Endodermal cell (in vitro differentiated cells): ENCODE data around the gene APCDD1L. TPM values are rescaled to one million over a fixed set of nuclear protein-coding genes. Genes with fewer than 3 reads are reported as not detected.

Experiments
- DNase-seq: peaks from one replicate; pipeline ENCODE4 v3.0.0-alpha.2; 2017
- H3K27ac ChIP-seq: 2 replicates; pipeline ENCODE4 v1.5.1; 2013; ENCODE audit warnings: mild to moderate bottlenecking, low read depth, low read length, moderate library complexity
- H3K27me3 ChIP-seq: 2 replicates; pipeline ENCODE4 v1.6.1; 2013; ENCODE audit warnings: mild to moderate bottlenecking, low read length, moderate library complexity; ENCODE audit not compliant: insufficient read depth, control insufficient read depth, poor library complexity, severe bottlenecking
- H3K36me3 ChIP-seq: 2 replicates; pipeline ENCODE4 v1.7.0; 2013; ENCODE audit warnings: mild to moderate bottlenecking, low read length, moderate library complexity; ENCODE audit not compliant: control insufficient read depth, insufficient read depth
- H3K4me1 ChIP-seq: one replicate; pipeline ENCODE4 v1.7.0; 2013; ENCODE audit warnings: low read length; ENCODE audit not compliant: control insufficient read depth, insufficient read depth
- H3K4me3 ChIP-seq: 2 replicates; pipeline ENCODE4 v1.5.1; 2013; ENCODE audit warnings: mild to moderate bottlenecking, low read length, moderate library complexity
- H3K9ac ChIP-seq: 2 replicates; pipeline ENCODE4 v1.6.1; 2013; ENCODE audit warnings: mild to moderate bottlenecking, low read length, moderate library complexity; ENCODE audit not compliant: poor library complexity, severe bottlenecking; ENCODE audit errors: extremely low read depth
- H3K9me3 ChIP-seq: 2 replicates; pipeline ENCODE4 v1.6.1; 2013; ENCODE audit warnings: mild to moderate bottlenecking, low read length, moderate library complexity; ENCODE audit not compliant: control insufficient read depth
- H3K27ac Mint-ChIP-seq: 2 replicates; pipeline ENCODE4 v1.8.0; 2020; ENCODE audit warnings: mixed read lengths
- H3K27me3 Mint-ChIP-seq: 2 replicates; pipeline ENCODE4 v1.8.0; 2021; ENCODE audit warnings: mild to moderate bottlenecking, mixed read lengths; ENCODE audit not compliant: insufficient read depth
- H3K36me3 Mint-ChIP-seq: 2 replicates; pipeline ENCODE4 v1.8.0; 2020; ENCODE audit warnings: low read depth, mixed read lengths
- H3K4me1 Mint-ChIP-seq: 2 replicates; pipeline ENCODE4 v1.8.0; 2020; ENCODE audit warnings: mixed read lengths
- H3K4me3 Mint-ChIP-seq: 2 replicates; pipeline ENCODE4 v1.8.0; 2020; ENCODE audit warnings: mild to moderate bottlenecking, moderate library complexity, mixed read lengths
- H3K9me3 Mint-ChIP-seq: 2 replicates; pipeline ENCODE4 v1.8.0; 2020; ENCODE audit warnings: mild to moderate bottlenecking, mixed read lengths
- WGBS, 2 experiments: methylation state at CpG; one replicate each; pipeline versions ENCODE4 v1.1.5 to v1.1.7; 2013; ENCODE audit warnings: missing lambda C conversion rate in 2 of 2, mixed read lengths in 1 of 2; ENCODE audit not compliant: insufficient coverage in 1 of 2, insufficient read length in 1 of 2; 5-methylcytosine and 5-hydroxymethylcytosine counted together
- total RNA-seq, 2 donors: library from RNA; stranded (reverse); fragmentation: NEBNext Ultra II Directional in 1 of 2; extraction: Animal tissue kit (Norgen Biotek cat#: 25700) in 1 of 2; gene quantifications; 2 replicates in 1 of 2; 3 replicates in 1 of 2; pipeline ENCODE4 v1.2.1, GENCODE V29; 2021
- TF ChIP-seq, protein P1 (sequence below): fragments of 200-600 bp; sonication (generic); conservative IDR thresholded peaks from 2 replicates; pipeline ENCODE4 v1.5.0; 2021; ENCODE audit warnings: antibody characterized with exemption, mild to moderate bottlenecking

The APCDD1L gene
- total RNA-seq, 2 donors from 2014 or later, result 6.4 TPM

DNA sequence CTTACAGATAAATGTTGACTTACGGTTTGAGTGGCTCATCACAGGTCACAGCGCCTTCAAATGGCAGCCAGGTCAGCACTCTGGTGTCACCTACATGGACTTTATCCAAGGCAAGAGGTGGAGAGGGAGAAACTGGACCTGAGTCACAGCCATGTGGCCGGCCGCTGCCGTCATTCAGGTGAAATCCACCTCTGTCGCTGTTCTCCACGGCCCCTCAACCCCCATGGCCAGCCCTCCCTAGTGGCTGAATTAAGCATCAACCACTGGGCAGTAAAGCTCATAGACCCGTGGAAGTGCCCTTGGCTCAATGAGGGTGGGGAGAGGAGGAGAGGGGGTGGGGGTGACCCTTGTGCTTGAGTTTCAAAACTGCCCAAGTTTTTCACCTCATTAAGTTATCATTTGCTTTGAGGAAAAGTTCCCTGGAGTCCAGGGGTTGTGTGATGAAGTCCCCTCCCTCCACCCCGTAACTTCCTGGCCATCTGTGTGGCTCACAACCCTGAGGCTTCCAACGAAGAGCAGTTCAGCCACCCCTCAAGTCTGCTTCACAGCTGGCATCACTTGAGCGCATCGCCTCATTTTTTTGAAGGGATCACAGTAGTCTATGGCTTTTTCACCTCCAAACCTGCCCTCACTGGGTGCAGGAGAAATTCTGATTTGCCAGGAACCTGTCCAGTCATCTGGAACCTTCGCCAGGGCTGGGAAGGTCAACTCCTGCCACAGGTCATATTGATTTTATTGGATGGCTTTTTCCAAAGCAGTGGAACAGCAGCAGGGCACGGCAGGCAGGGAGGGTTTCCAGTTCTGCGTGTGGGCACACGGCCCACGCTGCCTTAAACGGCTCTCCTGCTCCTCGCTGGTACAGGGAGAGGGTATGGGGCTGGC lies 43.5 kb upstream of the APCDD1L start:
- peak; percentile 67 for DNase-seq
- H3K36me3 Mint-ChIP-seq, result peaks cover 4% of the 10 kb centered on the region
- no peak overlapping the region for H3K4me3 Mint-ChIP-seq
- H3K9me3 Mint-ChIP-seq, result peaks cover 3% of the 10 kb centered on the region
- H3K4me1 ChIP-seq, result no peaks in the 10 kb centered on the region
- no peaks in the 10 kb centered on the region for H3K36me3 ChIP-seq
- peaks cover 19% of the 10 kb centered on the region for H3K27me3 Mint-ChIP-seq
- peaks cover 3% of the 10 kb centered on the region for H3K4me1 Mint-ChIP-seq
- H3K27ac Mint-ChIP-seq, result no peak overlapping the region
- WGBS, 2 experiments, result 92 to 93% methylated on average over 10 to 19 of the region's 19 CpGs
- no peak overlapping the region for H3K4me3 ChIP-seq
- TF ChIP-seq, protein P1, sequence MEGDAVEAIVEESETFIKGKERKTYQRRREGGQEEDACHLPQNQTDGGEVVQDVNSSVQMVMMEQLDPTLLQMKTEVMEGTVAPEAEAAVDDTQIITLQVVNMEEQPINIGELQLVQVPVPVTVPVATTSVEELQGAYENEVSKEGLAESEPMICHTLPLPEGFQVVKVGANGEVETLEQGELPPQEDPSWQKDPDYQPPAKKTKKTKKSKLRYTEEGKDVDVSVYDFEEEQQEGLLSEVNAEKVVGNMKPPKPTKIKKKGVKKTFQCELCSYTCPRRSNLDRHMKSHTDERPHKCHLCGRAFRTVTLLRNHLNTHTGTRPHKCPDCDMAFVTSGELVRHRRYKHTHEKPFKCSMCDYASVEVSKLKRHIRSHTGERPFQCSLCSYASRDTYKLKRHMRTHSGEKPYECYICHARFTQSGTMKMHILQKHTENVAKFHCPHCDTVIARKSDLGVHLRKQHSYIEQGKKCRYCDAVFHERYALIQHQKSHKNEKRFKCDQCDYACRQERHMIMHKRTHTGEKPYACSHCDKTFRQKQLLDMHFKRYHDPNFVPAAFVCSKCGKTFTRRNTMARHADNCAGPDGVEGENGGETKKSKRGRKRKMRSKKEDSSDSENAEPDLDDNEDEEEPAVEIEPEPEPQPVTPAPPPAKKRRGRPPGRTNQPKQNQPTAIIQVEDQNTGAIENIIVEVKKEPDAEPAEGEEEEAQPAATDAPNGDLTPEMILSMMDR, result peak; percentile 61
- H3K9me3 ChIP-seq, result no peaks in the 10 kb centered on the region
- no peak overlapping the region for H3K9ac ChIP-seq
- H3K27ac ChIP-seq, result no peak overlapping the region
- no peaks in the 10 kb centered on the region for H3K27me3 ChIP-seq

DNA sequence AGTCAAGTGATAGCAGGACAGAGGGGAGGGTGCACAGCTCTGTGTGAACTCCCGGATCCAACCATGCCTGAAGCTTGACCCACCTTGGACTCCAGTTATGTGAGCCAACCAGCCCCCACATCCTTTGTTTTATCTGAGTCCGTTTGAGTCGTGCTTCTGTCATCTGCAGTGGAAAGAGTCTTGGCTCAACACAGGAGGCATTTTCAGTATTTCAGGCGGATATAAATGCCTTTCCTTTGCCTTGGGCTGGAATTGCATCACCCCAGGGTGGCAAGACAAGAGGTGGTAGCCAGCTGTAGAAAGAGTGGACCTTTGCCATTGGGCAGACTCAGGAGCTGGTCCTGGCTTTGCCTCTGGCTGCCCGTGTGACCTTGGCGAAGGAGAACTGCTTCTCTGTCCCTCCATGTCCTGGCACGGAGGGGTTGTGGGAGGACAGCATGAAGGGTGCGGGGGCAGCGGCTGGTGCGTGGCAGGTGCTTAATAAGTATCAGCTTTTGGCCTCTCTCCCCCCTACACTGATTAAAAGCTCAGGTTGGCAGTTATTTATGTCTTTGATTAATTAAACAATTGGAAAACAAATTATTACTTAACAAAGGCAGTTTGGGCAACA lies 42.6 kb upstream of the APCDD1L start:
- 93 to 100% methylated on average over 4 to 10 of the region's 10 CpGs for WGBS, 2 experiments
- Mint-ChIP-seq H3K4me3 (no peak overlapping the region), H3K27ac (no peak overlapping the region), H3K4me1 (peaks cover 8% of the 10 kb centered on the region), H3K9me3 (no peaks in the 10 kb centered on the region), H3K27me3 (peaks cover 25% of the 10 kb centered on the region), H3K36me3 (no peaks in the 10 kb centered on the region)
- TF ChIP-seq, protein P1, result no peak
- Histone ChIP-seq H3K4me3 (no peak overlapping the region), H3K36me3 (no peaks in the 10 kb centered on the region), H3K27ac (no peak overlapping the region), H3K9me3 (no peaks in the 10 kb centered on the region), H3K9ac (no peak overlapping the region), H3K27me3 (no peaks in the 10 kb centered on the region), H3K4me1 (no peaks in the 10 kb centered on the region)
- DNase-seq, result no peak

DNA sequence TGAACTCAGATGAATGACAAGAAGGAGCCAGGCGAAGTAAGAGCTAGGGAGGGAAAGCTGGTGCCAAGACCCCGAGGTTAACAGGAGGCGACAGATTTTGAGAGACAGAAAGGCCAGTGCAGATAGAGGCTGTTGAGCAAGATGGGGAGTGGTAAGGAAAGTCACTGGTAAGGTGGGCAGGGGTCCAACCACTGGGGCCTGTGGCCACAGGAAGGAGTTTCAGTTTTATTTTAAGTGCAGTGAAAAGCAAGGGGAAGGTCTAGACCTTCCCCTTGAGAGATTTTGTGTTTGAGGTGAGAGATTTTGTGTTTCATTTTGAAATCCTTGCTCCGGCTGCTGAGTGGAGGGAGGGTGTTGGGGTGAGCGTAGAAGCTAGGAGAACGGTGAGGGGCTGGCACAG lies 41.8 kb upstream of the APCDD1L start:
- Histone ChIP-seq H3K9ac (no peak overlapping the region), H3K4me1 (no peaks in the 10 kb centered on the region), H3K4me3 (no peak overlapping the region), H3K27me3 (no peaks in the 10 kb centered on the region), H3K27ac (no peak overlapping the region), H3K36me3 (no peaks in the 10 kb centered on the region), H3K9me3 (no peaks in the 10 kb centered on the region)
- Mint-ChIP-seq H3K4me1 (peaks cover 13% of the 10 kb centered on the region), H3K27me3 (peaks cover 28% of the 10 kb centered on the region), H3K36me3 (peaks cover 1% of the 10 kb centered on the region), H3K4me3 (no peak overlapping the region), H3K27ac (peak overlapping the region; percentile 2), H3K9me3 (peaks cover under 1% of the 10 kb centered on the region)
- 94% methylated on average over 6 of the region's 6 CpGs for WGBS, 2 experiments
- TF ChIP-seq, protein P1, result no peak
- no peak for DNase-seq
